HG03432 (cell line): Measurements from ENCODE around the gene LAMTOR1.

Experiments
- ATAC-seq: cut with Tn5 transposase; IDR thresholded peaks from one replicate; pipeline ENCODE4 v1.9.1; 2021; ENCODE audit warnings: mild to moderate bottlenecking, moderate library complexity; ENCODE audit not compliant: unreplicated experiment

The LAMTOR1 gene

GRCh38 chr11:72083414-72083813, 19.7 kb downstream of the LAMTOR1 start:
- ATAC-seq = no peak

GRCh38 chr11:72081821-72082453, 21.2 kb downstream of the LAMTOR1 start:
- ATAC-seq = no peak

GRCh38 chr11:72081184-72081644, 21.9 kb downstream of the LAMTOR1 start:
- no peak for ATAC-seq

- ATAC-seq = peak; percentile 92
Observed at GRCh38 chr11:72080326-72081183, 22.5 kb downstream of the LAMTOR1 start, which contains the start of the genes LRRC51 and NUMA1. TSS of gene LRRC51 (plus strand) at chr11:72080850. CDS start at chr11:72089084, 8,234 bp downstream. TSS of gene NUMA1 (minus strand) at chr11:72080542. CDS start at chr11:72035943, 44,599 bp downstream.

- no peak for ATAC-seq
Observed at GRCh38 chr11:72079819-72080325, 23.2 kb downstream of the LAMTOR1 start.

GRCh38 chr11:72078477-72078876, 24.6 kb downstream of the LAMTOR1 start:
- no peak for ATAC-seq

GRCh38 chr11:72075756-72076155, 27.3 kb downstream of the LAMTOR1 start:
- ATAC-seq = no peak

- no peak for ATAC-seq
Observed at GRCh38 chr11:72075109-72075508, 28.0 kb downstream of the LAMTOR1 start.

GRCh38 chr11:72072348-72072747, 30.7 kb downstream of the LAMTOR1 start:
- no peak for ATAC-seq

GRCh38 chr11:72070491-72070890, 32.6 kb downstream of the LAMTOR1 start:
- ATAC-seq = no peak

- peak; percentile 75 for ATAC-seq
Observed at GRCh38 chr11:72069787-72070251, 33.3 kb downstream of the LAMTOR1 start.

GRCh38 chr11:72069200-72069599, 33.9 kb downstream of the LAMTOR1 start:
- ATAC-seq = no peak

- no peak for ATAC-seq
Observed at GRCh38 chr11:72067676-72068075, 35.4 kb downstream of the LAMTOR1 start.

- no peak for ATAC-seq
Observed at GRCh38 chr11:72067266-72067665, 35.8 kb downstream of the LAMTOR1 start.

GRCh38 chr11:72066855-72067254, 36.2 kb downstream of the LAMTOR1 start:
- no peak for ATAC-seq

- ATAC-seq = no peak
Observed at GRCh38 chr11:72061739-72062396, 41.2 kb downstream of the LAMTOR1 start.

- ATAC-seq = no peak
Observed at GRCh38 chr11:72058416-72059034, 44.6 kb downstream of the LAMTOR1 start.

GRCh38 chr11:72048766-72049460, 54.2 kb downstream of the LAMTOR1 start:
- ATAC-seq = no peak
